HS-27A (cell line): ENCODE data around the gene OR2T2.
"Not testable (repeated sequence)": the region's sequence is repeated elsewhere in the genome, so short reads cannot be mapped to it uniquely, and the experiment has no call there.

ENCODE experiments used
- DNase-seq: peaks from one replicate; pipeline ENCODE4 v3.0.0-alpha.2; 2012; ENCODE audit warnings: low read depth, missing footprints

Gene OR2T2, protein sequence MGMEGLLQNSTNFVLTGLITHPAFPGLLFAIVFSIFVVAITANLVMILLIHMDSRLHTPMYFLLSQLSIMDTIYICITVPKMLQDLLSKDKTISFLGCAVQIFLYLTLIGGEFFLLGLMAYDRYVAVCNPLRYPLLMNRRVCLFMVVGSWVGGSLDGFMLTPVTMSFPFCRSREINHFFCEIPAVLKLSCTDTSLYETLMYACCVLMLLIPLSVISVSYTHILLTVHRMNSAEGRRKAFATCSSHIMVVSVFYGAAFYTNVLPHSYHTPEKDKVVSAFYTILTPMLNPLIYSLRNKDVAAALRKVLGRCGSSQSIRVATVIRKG

DNA sequence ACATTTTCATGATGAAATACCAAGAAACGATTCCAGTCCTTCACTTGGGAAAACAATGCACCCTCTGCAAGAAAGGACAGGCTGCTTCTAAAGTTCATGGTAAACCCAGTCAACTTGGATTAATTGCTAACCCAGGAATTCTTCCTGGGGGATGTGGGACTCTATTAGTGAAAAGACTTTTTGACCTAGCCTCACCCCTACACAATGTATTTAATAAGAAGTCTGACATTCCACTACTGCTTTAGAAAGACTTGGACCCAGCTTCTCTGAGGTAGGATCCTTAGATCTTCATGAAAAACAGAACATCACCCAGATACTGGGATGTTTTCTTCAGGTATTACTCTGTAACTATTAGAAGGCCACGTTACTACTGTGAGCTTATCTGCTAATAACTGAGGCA is at the start of gene OR2T2:
Gene OR2T2, plus strand, starts transcription at position 239 of the 400 bp plus-strand sequence. CDS start 7,161 bp downstream, outside the sequence.
- DNase-seq = not testable (repeated sequence)

DNA sequence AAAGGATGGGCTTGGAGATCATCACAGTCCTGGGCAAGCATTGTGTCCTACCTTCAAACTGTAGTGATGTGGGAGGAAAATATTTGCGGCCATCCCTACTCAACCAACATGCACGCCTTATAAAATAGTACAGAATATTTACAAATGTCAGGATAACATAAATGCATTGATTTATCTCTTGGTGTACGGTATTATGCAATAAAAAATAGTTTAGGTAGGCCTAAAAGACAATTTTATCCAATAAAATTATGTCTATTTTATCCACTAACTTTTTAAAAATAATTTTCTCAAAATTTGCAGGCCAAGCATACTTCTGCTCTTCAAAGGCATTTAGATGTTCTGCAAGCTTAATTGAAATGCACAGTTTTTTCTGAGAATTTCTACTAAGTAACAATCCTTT is 42.7 kb upstream of the OR2T2 start, which contains the start of gene OR2T1:
Gene OR2T1, plus strand, starts transcription at position 301 of the 400 bp plus-strand sequence. CDS start 3,100 bp downstream, outside the sequence.
- DNase-seq = no peak

- peak; percentile 2 for DNase-seq
Measured at GRCh38 chr1:248404024-248404423, 41.4 kb upstream of the OR2T2 start.

DNA sequence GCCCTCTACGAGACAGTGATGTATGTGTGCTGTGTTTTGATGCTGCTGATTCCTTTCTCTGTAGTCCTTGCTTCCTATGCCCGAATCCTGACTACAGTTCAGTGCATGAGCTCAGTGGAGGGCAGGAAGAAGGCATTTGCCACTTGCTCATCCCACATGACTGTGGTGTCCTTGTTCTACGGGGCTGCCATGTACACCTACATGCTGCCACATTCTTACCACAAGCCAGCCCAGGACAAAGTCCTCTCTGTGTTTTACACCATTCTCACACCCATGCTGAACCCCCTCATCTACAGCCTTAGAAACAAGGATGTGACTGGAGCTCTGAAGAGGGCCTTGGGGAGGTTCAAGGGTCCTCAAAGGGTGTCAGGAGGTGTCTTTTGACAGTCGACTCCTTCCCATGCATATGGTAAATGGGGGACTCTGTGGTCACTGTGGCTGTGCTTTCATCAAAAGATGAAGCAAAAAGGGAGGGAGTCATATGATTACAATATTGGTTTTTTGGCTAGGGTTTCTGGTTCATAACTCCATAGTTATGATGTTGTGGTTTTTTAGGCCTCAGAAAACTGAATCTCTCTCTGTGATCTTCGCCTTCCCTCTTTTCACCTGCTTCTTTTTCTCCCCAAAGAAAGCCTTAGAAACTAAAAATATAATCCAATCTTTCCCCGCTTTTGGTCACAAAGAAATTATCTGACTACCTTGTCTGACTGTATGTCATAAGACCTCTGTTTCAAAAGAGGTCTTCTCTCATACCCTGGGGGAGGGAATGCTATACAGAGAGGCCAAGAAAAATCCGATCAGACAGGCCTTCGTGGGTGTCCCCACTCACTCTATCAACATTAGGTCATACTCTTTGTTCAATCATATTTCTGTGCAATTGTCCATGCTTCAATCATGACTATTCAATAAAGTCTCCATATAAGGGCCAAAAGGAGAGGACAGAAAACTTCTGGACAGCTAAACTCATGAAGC is 38.4 kb upstream of the OR2T2 start:
- DNase-seq = no peak

GRCh38 chr1:248416226-248416625 is 29.2 kb upstream of the OR2T2 start:
- DNase-seq = no peak

DNA sequence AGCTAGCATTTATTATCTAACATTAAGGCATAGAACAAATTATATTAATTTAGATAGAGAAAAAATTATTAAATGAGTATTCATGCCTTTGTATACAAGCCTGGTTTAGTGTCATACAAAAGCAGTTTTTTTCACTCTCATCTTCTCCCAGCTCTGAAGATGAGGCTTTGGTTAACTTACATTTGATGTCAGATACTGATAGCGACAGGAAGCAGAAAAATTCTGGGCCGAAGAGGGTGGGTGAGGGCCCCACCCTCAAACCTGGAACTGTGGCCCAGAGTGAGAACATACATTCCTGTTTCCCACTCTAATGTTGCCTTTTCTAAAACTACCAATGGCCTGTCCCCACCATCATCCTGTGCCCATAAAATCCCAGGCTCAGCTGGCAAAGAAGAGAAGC is 27.6 kb upstream of the OR2T2 start:
- DNase-seq = no peak

DNA sequence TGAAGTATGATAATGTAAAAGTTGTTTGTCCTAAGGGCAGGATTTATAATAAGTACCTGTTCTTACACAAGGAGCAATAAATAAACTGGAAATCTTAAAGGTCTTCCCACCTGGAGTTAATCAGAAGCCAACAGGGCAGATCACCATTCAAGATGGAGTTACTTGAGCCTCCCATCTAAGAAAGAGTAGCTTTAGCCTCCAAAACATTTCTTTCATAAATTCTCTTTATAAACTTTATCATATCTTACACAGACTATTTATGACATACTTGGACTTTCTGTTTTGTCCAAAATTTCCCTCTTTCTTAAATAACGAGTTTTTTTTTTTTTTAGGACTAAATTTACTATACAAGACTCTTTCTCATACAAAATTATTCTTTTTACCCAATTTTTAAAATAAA is 24.1 kb upstream of the OR2T2 start:
- DNase-seq = peak; percentile 0

DNA sequence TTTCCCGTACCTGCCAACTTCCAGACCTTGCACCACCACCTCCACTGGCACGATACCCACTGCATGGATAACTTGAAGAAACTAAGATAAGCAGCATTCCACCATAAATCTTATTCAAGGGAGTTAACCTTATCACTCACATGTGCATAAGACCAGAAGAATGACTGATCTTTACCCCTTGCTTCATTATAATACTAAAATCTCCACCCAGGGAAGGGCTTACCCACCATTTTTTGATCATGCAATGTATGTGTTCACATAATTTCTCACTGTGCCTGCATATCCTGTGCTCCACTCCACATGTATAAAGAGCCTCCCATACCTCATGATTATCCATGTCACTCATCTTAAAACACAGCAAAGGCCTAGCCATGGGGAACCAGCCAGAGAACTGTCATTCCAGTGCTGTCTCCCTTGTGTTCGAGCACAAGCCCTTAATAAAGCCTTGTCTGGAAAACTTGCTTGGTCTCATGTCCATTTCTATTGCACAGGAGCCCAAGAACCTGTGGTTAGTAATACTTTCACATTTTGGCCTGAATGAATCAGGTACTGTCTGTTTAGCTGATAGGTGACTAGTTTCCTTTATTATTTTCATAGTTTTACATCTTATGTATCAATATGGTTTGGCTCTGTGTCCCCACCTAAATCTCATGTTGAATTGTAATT is 17.8 kb upstream of the OR2T2 start:
- not testable (repeated sequence) for DNase-seq

- DNase-seq = not testable (repeated sequence)
Measured at GRCh38 chr1:248428192-248428533, 17.3 kb upstream of the OR2T2 start.

DNA sequence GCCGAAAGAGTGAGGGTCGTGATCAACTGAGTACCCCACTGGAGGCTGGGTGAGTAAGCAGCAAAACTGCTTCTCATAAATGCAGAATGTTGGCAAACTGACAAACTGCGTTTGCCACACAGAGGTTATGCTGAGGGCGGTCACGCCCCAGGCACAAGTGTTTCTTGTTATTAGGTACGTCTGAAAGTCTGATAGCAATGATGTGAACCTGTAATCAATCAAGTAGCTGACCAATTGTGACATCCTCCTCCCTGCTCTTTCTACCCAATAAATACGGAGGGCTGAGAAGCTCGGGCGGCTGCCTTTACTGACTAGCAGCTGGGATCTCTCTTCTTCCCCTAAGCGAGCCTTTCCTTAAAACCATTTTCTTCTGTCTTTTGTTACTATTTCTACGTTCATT is 13.8 kb upstream of the OR2T2 start:
- DNase-seq = not testable (repeated sequence)

GRCh38 chr1:248432201-248432600 is 13.2 kb upstream of the OR2T2 start:
- DNase-seq = not testable (repeated sequence)

GRCh38 chr1:248433811-248434415 is 11.5 kb upstream of the OR2T2 start:
- not testable (repeated sequence) for DNase-seq

DNA sequence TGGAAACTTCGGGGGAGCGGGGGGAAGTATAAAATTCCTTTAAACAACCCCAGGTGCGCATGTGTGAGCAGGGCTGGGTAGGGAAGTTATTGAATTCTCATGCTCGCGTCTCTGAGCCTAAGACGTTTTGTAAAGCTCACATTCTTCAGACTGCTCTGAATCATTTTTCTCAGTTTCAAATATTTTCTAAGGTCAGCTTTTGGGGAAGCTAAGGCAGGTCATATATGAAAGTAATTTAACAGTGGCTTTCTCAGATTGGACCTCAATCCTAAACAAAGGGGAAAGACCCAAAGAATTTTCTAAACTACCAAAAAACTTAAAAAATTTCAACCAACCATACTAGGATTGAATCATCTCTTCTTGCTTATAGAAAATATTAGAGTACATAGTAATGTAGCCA is 10.5 kb upstream of the OR2T2 start:
- DNase-seq = not testable (repeated sequence)

DNA sequence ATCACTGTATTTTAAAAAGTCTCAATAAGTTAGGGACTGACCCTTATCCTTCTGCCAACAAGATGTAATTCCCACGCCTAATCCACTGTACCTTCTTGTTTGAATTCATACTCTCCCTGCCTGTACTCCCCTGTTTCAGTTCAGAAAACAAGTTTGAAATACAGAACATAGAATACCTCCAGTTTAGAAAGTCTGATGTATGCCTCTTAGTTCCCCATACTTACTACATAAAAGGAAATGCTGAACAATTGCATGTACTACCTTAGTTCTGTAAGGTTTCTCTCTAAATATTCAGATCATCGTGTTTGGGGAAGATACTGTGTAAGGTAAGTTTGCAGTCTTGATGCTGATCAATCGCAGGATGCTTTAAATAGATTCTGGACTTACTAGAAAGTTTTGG is 9.1 kb upstream of the OR2T2 start:
- not testable (repeated sequence) for DNase-seq

- not testable (repeated sequence) for DNase-seq
Measured at GRCh38 chr1:248438668-248439067, 6.8 kb upstream of the OR2T2 start.

DNA sequence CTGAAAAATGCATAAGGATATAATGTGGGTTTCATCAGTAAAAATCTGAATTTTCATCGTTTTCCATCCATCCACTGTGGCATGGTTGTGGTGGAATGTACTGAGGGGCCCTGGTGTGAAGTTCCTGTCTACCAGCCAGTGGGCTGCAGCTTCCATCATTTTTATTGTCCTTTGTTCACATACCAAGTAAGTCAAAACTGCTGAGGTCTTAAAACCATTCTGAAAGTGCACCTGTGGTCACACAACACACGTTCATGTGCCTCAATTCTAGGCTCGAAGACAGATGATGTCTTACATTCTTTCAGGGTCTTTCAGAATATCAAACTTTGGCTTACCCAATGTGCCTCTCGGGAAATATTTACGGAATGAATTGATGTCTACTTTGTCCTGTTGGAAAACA is 6.2 kb upstream of the OR2T2 start:
- not testable (repeated sequence) for DNase-seq

DNA sequence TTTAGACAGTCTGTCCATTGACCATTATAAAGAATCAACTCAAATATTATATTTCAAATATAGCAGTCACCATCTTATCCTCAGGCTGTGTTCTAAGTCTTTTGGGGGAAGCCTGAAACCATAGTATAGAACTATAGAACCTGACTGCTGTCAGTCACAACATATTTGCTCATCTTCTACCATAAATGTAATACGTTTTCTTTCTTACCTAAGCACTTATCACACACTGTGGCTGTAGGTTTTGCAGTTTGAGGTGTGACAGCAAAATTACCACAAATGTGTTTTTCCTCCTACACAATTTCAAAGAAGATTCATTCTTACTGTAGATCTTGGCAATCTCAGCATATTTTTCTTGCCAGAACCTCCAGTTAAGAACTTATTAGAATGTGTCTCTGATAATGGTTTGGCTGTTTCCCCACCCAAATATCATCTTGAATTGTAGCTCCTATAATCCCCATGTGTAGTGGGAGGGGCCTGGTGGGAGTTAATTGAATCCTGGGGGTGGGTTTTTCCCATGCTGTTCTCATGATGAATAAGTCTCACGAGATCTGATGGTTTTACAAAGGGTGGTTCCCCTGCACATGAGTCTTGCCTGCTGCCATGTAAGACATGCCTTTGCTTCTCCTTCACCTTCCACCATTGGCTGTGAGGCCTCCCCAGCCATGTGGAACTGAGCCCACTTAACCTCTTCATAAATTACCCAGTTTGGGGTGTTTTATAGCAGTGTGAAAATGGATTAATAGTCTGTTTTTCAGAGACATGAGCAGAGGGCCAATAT is 2.7 kb upstream of the OR2T2 start:
- DNase-seq = not testable (repeated sequence)

DNA sequence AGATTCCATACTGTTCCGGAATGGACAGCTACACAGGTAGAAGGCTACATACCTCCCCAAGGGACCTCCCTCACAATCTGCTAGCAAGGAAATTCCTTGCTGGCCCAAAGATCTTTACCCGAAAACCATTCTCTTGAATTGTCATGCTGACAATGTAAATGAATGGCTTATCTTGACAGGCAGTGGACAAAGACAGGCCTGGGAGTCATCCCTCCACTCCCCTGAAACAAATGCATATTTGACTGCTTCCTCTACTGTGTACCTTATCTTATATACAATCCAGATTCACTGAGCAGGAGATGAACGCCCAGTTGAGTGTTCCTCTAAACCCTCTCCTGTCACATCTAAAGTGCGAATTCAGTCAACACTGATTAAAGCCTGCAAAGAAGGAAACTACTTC is 834 bp upstream of the OR2T2 start:
- not testable (repeated sequence) for DNase-seq

- DNase-seq = not testable (repeated sequence)
Measured at GRCh38 chr1:248448409-248449074, 3.1 kb downstream of the OR2T2 start.

GRCh38 chr1:248449821-248450465 is 4.5 kb downstream of the OR2T2 start:
- DNase-seq = not testable (repeated sequence)
